HG02884 (cell line): ENCODE data around the gene PADI2.

Experiments used
- ATAC-seq: cut with Tn5 transposase; IDR thresholded peaks from one replicate; pipeline ENCODE4 v1.9.1; 2021; ENCODE audit warnings: mild to moderate bottlenecking, moderate library complexity; ENCODE audit not compliant: unreplicated experiment

PADI2 gene

DNA sequence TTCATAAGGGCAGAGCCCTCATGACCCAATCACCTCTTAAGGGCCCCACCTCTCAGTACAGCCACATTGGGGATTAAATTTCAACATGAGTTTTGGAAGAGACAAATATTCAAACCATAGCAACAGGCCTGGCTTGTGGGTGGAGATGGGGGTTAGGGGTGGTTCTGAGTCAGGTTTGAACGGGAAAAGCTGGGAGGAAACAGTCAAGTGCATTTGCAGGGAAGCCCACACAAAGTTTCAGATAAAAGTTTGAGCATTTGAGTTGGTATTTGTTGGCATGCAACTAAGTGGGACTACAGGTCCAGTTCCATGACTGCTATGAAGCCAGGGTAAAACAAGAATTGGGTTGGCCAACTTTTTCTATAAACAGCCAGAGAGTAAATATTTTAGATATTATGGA lies 21.0 kb upstream of the PADI2 start:
- ATAC-seq, result no peak

- ATAC-seq, result no peak
These were observed 20.4 kb upstream of the PADI2 start for GRCh38 chr1:17139637-17140036.

GRCh38 chr1:17137441-17137840 lies 18.2 kb upstream of the PADI2 start:
- ATAC-seq, result no peak

DNA sequence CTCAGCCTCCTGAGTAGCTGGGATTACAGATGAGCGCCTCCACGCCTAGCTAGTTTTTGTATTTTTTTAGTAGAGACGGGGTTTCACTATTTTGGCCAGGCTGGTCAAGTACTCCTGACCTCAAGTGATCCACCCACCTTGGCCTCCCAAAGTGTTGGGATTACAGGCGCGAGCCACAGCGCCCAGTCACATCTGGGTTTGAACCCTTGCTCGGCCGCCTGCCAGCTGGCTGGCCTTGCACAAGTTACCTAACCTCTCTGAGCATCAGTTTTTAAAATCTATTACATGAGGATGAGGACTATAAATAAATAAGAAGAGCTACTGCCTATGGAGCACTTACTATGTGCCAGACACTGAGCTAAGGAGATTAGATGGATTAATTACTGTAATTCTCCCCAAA lies 17.7 kb upstream of the PADI2 start:
- ATAC-seq, result no peak

- ATAC-seq, result no peak
These were observed 16.9 kb upstream of the PADI2 start for GRCh38 chr1:17136145-17136544.

- ATAC-seq, result no peak
These were observed 16.3 kb upstream of the PADI2 start for GRCh38 chr1:17135530-17135929.

GRCh38 chr1:17134724-17135123 lies 15.5 kb upstream of the PADI2 start:
- ATAC-seq, result no peak

DNA sequence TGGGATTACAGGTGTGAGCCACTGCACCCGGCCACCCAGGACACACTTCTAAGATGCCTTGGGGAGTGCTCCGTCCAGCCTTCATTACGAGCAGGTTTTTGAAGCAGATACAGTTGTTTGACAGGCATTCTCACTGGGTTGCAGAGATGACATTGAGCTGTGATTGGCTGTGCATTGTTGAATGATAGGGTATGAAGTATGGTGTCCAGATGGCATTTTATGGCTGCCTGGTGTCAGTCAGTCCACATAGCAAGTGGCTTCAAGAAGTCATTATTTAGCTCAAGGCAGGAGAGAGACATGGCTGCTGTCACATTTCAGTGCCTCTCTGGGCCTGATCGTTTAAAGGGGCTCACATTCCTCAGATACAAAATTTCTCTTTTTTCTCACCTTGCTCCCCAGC lies 14.8 kb upstream of the PADI2 start:
- ATAC-seq, result no peak

DNA sequence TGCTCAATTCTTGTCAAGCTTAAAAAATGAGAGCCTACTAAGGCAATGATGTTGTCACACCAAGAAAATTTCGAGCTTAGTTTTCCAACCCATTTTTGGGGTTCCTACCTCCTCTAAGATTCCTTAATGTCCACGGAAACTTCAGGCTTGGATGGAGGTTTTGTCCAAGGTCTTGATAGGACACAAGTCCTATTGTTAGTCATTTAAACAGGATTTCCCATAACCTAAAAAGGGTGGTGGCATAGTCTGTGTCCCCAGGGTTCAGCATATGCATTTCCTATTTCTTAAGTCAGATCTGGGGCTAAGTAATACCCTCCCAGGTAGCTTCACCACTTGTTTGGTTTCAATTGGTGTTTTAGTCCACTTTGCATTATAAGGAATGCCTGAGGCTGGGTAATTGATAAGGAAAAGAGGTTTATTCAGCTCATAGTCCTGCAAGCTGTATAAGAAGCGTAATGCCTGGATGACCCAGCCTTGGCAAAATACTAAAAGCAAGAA lies 10.9 kb upstream of the PADI2 start:
- no peak for ATAC-seq

DNA sequence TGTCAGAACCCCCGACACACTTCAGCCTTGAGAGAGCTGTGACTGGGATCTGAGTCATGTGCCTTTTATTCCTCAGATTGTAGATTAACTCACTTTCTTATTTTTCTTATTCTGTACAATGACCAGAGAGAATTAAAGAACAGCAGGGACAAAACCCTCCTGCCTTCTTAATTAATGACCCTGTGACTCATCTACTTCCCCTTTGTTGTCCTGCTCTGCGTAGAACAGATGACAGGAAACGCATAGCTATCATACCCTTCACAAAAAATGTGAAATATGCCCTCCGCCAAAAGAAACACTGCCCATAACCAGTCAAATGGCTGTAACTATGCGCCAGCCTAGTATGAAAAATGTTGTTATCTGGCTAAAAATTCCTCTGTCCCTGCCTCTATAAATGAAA lies 9.1 kb upstream of the PADI2 start:
- no peak for ATAC-seq

DNA sequence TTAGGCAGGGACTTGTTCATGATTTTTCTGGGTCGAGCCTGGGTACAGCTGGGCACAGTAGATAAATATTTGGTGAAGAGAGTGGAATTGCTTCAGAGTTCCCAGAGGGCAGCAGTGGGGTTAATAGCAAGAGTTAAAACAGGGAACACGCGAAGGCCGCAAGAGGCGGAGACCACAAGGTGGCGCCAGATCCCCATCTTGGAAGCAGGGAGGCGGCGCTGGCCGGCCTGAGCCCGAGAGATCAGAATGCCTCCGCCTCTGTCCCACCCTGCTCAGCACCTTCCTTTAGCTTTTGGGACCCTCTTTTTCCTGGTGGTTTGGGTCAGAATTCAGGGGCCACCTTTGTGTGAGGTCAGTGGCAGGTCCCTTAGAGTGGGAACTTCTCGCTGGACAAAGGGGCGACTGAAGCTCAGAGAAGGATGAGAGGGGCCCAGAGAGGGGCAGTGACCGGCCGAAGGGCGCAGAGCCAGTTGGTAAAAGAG lies 6.5 kb upstream of the PADI2 start:
- no peak for ATAC-seq

DNA sequence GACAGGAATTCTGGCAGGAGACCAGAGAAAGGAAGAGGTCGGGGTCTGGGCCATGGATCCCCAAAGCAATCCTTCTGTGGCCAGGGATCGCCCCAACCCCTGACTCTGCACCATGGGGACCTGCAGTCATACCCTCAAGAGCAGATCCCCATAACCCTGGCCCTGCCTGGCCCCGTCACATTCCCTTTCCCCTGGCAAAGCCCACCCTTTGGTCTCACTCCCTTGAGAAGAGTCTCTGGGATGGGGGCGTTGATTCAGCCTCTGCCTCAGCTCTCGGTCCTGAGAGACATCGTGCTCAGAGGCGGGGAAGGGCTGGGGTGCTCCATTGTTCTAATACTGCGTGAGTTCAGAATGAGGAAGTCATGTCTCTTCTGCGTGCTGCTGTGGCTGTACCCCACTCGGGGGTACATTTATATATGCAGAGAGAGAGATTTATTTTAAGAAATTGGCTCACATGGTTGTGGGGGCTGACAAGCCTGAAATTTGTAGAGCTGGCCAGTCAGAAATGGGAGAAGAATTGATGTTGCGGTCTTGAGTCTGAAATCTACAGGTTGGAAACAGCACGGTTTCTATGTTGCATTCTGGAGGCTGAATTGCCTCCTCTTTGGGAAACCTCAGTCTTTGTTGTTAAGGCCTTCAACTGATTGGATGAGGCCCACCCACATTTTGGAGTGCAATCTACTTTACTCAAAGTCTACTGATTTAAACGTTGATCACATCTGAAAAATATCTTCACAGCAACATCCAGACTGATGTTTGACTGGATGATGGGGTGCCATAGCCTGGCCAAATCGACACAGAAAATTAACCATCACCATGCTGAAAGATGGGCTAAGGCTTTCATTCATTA lies 4.2 kb upstream of the PADI2 start:
- ATAC-seq, result no peak

DNA sequence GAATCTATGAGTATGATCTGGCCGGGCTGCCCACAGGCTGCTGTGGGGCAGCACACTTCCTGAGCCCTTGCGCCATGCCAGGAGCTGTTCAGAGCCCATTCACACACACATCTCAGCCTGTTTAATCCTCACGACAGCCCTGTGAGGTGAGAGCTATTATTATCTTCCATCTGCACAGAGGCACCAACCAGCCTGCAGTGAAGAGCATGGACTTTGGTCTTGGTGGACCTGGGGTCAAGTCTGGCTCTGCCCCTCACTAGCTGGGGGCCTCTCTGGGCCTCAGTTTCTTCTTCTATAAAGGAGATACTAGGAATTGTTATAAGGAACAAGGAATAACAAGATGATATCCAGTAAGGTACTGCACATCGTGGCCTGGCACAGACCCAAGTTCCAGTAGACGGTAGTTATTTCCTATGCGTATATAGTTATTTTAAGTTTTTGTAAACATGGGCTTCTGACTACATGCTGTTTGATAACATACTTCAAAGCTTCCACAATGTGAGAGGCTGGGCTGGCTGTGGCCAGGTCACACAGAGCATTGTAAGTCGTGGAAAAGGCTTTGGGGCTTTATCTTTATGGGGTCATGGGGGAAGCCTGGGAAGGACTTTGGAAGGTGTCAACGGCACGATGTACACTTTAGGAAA lies 3.4 kb upstream of the PADI2 start:
- no peak for ATAC-seq

DNA sequence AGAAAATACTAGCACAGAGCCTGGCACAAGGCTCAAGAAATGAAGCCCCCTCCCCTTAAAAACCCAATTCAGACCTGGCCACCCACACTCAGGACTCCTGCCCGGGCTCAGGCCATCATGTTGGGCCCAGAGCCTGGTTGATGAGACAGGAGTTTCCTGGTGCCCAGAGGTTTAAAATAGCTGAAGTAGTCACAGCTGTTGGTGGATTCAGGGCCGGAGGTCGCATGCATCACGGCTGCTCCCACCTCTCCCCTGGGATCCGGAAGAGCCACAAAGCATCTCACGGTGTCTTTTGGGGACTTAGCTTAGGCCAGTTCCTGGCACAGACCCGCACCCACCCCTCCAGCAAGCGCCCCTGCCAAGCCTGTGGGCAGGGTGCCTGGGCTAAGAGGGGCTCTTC lies 2.6 kb upstream of the PADI2 start:
- ATAC-seq, result no peak

GRCh38 chr1:17120962-17121837 lies 1.9 kb upstream of the PADI2 start:
- ATAC-seq, result no peak

- ATAC-seq, result no peak
These were observed 1.2 kb upstream of the PADI2 start for GRCh38 chr1:17120481-17120877.

- no peak for ATAC-seq
These were observed 676 bp upstream of the PADI2 start for GRCh38 chr1:17119773-17120480.

- no peak for ATAC-seq
These were observed 560 bp downstream of the PADI2 start for GRCh38 chr1:17118706-17119075.

DNA sequence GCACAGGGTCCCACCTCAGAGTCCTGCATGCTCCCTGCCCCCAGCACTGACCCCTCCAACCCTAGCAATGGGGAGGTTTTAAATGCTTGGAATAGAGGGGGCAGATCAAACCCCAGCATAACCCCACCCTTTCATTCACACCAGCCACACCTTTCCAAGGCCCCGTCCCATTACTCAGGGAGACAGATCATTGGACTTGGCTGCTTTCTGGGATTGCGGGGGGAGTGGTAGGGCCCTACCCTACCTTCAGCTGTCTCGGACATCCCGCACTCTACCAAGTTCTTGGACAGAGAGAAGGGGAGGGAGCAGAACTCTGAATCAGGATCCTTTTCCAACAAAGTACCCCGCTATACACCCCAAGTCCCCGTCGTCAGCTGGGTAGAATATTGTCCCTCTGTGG lies 983 bp downstream of the PADI2 start:
- ATAC-seq, result no peak

DNA sequence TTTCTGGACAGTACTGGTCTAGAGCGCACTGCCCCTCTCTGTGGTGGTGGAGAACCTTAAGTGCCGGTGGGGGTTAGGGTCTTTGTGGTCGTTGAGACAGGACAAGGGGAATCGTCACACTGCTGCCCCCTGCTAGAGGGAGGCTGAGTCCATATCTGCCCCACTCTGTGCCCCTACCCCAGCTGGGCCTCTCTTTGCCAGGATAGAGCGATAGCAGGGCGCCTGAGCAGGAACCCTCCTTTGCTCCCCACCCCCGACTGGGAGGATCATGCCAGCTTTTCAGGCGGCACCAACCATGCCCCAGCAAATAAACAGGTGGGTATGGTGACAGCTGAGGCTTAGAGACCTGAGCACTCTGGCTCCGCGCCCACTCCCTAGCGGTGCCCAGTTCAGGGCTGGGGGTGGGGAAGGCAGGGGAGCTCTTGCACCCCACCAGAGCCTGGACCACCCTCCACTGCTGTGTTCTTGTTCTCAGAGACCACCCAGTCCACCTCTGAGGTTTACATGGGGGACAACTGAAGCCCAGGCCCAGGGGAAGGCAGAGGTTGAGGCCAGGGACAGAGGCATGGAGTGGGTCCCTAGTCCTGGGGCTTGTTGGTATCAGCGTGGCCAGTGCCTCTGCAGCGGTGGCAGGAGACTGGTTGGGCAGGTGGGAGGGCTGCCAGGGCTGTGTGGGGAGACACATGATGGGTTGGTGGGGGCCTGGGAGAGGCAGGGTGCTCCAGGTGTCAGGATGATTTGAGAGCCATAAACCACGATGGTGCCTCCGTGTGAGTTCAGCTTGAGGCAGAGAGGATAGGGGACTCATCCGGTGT lies 1.6 kb downstream of the PADI2 start:
- ATAC-seq, result no peak
